Fibroblast of upper back skin (primary cell): ENCODE measurements around the gene SLC38A9.
A peak's percentile ranks its signal among the peaks of the same experiment; 100 is the strongest.
"Not testable (repeated sequence)": the region's sequence is repeated elsewhere in the genome, so short reads cannot be mapped to it uniquely, and the experiment has no call there.

Experiments used
- DNase-seq: peaks from one replicate; pipeline ENCODE4 v3.0.0-alpha.2; 2013

Gene SLC38A9

GRCh38 chr5:55702598-55703345 is 9.4 kb downstream of the SLC38A9 start:
- DNase-seq: no peak

- no peak for DNase-seq
Measured at GRCh38 chr5:55701462-55702103, 10.5 kb downstream of the SLC38A9 start.

DNA sequence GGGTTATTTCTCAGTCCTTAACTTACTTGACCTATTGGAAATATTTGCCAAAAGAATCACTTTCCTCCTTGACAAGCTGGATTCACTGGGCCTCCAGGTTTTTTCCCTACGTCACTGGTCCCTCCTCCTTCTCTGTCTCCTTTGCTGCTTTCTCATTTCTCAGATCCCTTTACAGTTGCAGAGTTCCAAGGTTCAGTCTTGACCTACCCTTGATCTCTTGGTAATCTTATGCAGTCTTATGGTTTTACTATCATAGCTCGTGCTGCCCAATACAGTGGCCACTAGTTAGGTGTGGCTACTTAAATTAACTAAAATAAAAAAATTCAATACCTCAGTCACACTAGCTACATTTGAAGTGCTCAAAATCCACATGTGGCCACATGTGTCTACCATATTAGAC is 11.4 kb downstream of the SLC38A9 start:
- no peak for DNase-seq

DNA sequence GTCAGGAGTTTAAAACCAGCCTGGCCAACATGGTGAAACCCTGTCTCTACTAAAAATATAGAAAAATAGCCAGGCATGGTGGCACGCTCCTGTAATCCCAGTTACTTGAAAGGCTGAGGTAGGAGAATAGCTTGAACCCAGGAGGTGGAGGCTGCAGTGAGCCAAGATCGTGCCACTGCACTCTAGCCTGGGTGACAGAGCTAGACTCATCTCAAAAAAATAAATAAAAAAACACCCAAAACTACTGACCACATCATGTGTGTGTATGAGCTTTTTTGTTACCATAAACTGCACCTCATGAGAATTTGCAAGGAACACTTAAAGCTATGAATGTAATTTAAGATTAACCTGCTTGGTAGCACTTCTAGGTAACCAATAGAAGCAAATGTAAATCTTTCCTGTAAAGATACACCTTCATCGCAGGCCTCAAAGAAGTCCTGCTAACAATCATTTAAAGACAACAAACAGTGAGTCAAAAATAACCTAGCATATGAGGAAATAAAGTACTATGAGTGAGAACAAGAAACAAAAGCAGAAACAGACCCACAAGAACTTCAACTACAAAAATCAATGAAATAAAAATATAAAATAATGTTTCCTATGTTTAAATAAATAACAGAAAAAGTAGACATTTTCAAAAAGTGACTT is 13.0 kb downstream of the SLC38A9 start:
- DNase-seq: no peak

DNA sequence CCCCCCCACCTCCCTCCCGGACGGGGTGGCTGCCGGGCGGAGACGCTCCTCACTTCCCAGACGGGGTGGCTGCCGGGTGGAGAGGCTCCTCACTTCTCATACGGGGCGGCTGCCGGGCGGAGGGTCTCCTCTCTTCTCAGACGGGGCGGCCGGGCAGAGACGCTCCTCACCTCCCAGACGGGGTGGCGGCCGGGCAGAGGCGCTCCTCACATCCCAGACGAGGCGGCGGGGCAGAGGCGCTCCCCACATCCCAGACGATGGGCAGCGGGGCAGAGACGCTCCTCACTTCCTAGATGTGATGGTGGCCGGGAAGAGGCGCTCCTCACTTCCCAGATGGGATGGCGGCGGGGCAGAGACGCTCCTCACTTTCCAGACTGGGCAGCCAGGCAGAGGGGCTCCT is 15.4 kb downstream of the SLC38A9 start:
- not testable (repeated sequence) for DNase-seq

DNA sequence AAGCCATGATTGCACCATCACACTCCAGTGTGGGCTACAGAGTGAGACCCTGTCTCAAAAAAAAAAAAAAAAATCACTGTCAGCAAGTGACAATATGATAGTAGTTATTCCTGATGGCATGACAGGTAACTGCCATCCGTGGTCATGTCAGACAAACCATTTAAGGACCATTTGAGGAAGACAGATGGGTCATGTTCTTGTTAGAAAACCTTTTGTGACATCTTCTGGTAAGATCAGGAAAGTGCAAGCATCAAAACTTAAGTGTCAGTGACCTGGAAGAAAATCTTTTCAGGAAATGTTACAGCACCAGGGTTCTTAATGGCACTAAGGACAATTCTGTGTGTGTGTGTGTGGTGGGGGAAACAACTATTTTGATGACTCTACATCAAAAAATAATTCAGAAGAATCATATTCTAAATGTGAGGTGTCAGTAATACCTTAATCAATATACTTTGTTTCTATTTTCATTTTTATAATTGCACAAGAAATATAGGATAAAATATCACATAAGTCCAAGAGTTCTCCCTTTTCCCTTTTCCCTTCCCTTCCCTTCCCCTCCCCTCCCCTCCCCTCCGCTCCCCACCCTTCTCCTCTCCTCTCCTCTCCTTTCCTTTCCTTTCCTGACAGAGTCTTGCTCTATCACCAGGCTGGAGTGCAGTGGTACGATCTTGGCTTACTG is 17.8 kb downstream of the SLC38A9 start:
- DNase-seq: peak; percentile 34

- no peak for DNase-seq
Measured at GRCh38 chr5:55692509-55692908, 19.6 kb downstream of the SLC38A9 start.

DNA sequence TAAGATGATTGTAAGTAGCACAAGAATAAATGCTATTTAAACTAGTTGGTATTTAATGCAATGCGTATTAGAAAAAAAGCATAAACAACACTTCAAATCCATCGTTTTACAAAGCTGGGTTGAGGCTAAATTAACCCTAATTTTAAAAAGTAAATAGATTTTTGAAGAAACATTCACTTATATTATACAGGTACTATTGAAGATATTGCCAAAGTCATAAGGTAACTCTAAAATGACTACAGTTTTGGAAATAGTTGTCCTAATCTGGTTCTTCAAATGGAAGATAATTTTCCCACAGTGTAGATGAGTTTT is 20.1 kb downstream of the SLC38A9 start:
- no peak for DNase-seq

DNA sequence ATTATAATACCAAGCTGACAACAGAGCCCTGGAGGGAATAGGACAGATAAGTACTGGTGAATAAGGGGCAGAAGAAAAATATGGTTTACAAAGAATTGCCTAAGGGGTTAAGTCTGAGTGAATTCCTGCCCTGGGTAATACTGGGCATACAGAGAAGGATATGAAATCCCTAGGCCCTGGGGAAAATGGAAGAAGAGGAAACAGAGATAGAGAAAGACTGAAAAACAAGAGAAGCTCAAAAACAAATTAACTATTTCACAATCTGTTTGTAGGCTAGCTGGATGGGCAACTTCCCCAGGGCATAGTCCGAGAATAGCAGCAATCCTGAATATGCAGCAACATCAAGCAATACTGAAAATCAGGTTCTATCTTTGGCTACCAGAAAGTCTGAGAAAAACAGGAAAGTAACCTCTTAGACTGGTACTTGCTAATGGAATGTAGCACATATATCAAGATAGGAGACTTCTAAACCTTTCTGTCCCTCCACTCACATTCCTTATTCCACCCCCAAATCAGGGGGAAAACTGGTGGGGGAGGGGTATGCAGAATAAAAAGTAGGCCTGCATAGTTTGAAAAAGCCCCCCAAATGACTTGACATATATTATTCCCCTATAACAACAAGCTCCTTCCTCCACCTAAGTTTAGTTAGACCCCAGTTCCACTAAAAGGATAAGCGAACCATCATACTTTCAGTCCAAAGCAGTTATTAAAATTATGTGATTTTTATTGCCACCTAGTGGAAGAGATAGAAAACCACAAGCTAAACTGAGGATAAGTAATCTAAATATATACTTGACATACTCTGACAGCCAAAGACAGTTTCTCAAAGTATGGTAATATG is 20.6 kb downstream of the SLC38A9 start:
- peak; percentile 65 for DNase-seq

GRCh38 chr5:55682071-55682470 is 30.1 kb downstream of the SLC38A9 start:
- no peak for DNase-seq

DNA sequence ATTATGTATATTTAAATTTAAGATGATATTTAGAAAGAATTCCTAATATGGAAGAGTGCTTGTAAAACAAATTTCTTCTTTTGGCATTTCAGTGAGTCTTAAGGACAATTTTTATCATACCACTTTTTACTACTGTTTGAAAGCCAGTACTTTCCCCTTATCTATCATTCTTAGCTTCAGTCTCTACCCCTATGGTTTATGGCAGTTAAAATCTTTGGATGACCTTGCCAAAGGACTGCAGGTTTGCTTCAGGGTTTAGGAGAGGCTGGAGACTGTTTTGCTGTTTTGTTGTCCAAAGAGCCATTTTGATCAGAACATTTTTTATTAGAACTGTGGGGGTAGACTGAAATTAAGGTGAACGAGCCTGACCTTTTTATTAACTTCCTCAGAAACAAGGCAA is 30.8 kb downstream of the SLC38A9 start:
- DNase-seq: no peak

- no peak for DNase-seq
Measured at GRCh38 chr5:55680353-55680752, 31.8 kb downstream of the SLC38A9 start.

- peak; percentile 21 for DNase-seq
Measured at GRCh38 chr5:55679556-55679955, 32.6 kb downstream of the SLC38A9 start.

GRCh38 chr5:55675119-55675518 is 37.0 kb downstream of the SLC38A9 start:
- DNase-seq: peak; percentile 45

DNA sequence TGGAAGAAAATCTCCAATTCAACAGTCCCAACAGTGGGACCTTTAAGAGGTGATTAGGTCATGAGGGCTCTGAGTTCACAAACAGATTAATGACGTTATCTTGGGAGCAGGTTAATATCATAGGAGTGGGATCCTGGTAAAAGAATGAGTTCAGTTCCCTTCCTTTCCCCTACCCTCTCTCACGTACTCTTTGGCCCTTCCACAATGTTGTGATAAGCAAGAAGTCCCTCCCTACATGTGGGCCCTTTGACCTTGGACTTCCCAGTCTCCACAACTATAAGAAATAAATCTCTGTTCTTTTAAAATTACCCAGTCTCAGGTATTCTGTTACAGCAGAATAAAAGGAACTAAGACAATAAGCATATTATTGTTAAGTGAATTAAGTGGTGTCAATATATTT is 37.8 kb downstream of the SLC38A9 start:
- no peak for DNase-seq

DNA sequence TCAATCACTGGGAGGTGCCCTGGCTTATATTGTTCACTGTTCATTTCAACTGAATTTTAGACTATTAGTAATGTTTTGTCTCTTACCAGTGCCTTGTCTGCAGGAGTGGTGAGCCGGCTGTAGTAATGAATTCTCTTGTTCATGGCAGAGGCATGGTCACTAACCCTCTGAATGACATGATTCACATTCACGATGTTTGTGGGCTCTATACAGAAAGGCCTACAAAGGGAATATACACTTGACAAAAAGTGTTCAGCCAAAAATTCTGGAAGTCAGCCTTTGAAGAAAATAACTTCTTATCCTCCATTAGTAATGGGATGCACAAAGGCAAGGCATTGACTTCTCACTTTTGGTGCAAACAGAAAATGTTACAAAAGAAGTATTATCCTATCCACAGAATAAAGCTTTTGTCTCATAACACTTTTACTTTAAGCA is 39.6 kb downstream of the SLC38A9 start:
- DNase-seq: peak; percentile 22

- DNase-seq: no peak
Measured at GRCh38 chr5:55671975-55672374, 40.1 kb downstream of the SLC38A9 start.

DNA sequence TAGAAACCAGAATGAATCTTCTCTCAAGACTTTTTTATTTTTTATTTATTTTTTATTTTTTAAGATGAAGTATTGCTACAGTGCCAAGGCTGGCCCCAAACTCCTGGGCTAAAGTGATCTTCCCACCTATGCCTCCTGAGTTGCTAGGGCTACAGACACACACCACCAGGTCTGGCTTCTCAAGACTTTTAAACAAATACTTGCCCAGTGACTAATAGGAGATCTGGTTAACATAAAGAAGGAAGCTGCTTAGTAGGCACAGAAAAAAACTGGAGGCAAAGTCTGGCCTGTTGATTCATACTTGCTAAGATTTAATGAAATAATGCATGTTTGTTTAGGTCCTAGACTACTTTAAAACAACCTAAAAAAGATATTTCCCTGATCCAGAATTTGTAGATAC is 43.8 kb downstream of the SLC38A9 start:
- DNase-seq: peak; percentile 90

GRCh38 chr5:55667938-55668337 is 44.2 kb downstream of the SLC38A9 start:
- DNase-seq: no peak

DNA sequence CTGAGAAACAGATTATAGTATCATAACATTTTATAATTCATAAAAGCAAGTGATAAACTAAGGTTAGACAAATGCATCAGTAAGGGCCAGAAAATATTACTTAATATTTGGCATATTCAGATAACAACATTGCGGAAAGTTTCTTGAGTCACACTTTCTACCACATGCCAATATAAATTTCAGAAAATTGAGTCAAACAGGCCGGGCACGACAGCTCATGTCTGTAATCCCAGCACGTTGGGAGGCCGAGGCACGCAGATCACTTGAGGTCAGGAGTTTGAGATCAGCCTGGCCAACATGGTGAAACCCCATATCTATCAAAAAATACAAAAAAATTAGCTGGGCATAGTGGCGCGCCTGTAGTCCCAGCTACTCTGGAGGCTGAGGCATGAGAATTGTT is 47.1 kb downstream of the SLC38A9 start:
- DNase-seq: no peak

DNA sequence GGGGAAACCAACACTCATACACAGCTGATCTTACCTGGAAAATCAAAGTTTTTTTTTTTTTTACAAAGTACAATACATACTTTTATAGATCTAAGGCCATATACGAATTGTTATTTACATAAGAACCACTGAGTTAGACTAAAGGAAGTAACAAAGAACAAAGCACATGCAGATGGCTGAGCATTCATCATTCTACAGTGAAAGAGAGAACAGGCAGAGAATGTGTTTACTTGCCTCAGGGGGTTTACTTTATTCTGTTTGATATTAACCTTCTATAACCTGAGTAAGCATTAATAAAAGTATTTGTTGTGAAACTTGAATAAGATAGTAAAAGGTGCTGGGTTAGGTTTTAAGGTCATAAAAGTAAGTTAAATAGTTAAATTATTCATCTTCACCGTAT is 54.7 kb downstream of the SLC38A9 start:
- no peak for DNase-seq

DNA sequence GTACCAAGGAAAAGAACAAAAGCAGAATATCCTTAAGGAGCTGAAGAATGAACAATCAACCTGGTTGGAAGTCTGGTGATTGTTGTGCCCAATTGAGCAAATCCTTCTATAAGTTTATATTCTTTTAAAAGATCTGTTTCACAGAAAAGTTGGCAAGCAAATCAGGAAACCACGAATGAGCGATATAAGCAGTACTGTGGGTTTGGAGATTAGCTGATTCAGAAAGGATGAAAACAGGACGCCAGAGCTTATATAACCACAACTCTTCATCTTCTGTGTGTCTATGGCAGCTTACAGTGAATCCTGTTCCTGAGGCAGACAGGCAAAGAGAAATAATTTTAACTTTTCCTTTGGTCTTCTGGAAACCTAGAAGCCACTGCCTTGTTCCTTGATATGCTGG is 61.7 kb downstream of the SLC38A9 start:
- DNase-seq: peak; percentile 83

GRCh38 chr5:55649963-55650362 is 62.2 kb downstream of the SLC38A9 start:
- no peak for DNase-seq
